HepG2 (cell line): ENCODE data around the gene HSF4. TPM values are rescaled to one million over a fixed set of nuclear protein-coding genes. Genes with fewer than 3 reads are reported as not detected.

Experiments used
- AGO2 ChIP-seq: fragments of 200-400 bp; formaldehyde crosslinking; optimal IDR thresholded peaks from 2 replicates; pipeline ENCODE3; 2017; ENCODE audit warnings: mild to moderate bottlenecking, low read depth, low read length, moderate library complexity
- DNMT3B ChIP-seq: conservative IDR thresholded peaks from 2 replicates; pipeline ENCODE4 v1.6.1; 2016; ENCODE audit warnings: missing biosample characterization, control low read depth
- NCOA1 ChIP-seq: sonication (generic); formaldehyde crosslinking; IDR thresholded peaks from 2 replicates; pipeline ENCODE4 v1.9.0; 2021; ENCODE audit warnings: missing genetic modification reagents
- SPEN ChIP-seq: sonication (generic); formaldehyde crosslinking; IDR thresholded peaks from 2 replicates; pipeline ENCODE4 v1.5.1; 2020; ENCODE audit warnings: low read depth, mild to moderate bottlenecking, missing genetic modification reagents
- YEATS4 ChIP-seq: sonication (generic); formaldehyde crosslinking; IDR thresholded peaks from 2 replicates; pipeline ENCODE4 v1.4.0; 2020; ENCODE audit warnings: missing genetic modification reagents, borderline replicate concordance
- ZFP36L2 ChIP-seq: sonication (generic); formaldehyde crosslinking; IDR thresholded peaks from 2 replicates; pipeline ENCODE4 v1.4.0; 2020; ENCODE audit warnings: missing genetic modification reagents
- ZNF101 ChIP-seq: sonication (generic); formaldehyde crosslinking; IDR thresholded peaks from 2 replicates; pipeline ENCODE4 v1.4.0; 2020; ENCODE audit warnings: mild to moderate bottlenecking, low read depth, missing genetic modification reagents, borderline replicate concordance
- ZNF292 ChIP-seq: sonication (generic); formaldehyde crosslinking; IDR thresholded peaks from 2 replicates; pipeline ENCODE4 v1.8.1; 2022; ENCODE audit warnings: mild to moderate bottlenecking, low read depth, missing genetic modification reagents, borderline replicate concordance
- ZNF326 ChIP-seq: sonication (generic); formaldehyde crosslinking; IDR thresholded peaks from 2 replicates; pipeline ENCODE4 v1.4.0; 2020; ENCODE audit warnings: missing genetic modification reagents, borderline replicate concordance
- ZNF432 ChIP-seq: sonication (generic); formaldehyde crosslinking; IDR thresholded peaks from 2 replicates; pipeline ENCODE4 v1.5.0; 2020; ENCODE audit warnings: missing genetic modification reagents, mild to moderate bottlenecking, borderline replicate concordance
- ZNF577 ChIP-seq: sonication (generic); formaldehyde crosslinking; IDR thresholded peaks from 2 replicates; pipeline ENCODE4 v1.4.0; 2020; ENCODE audit warnings: mild to moderate bottlenecking, low read depth, missing genetic modification reagents, borderline replicate concordance
- ZSCAN20 ChIP-seq: sonication (generic); formaldehyde crosslinking; IDR thresholded peaks from 2 replicates; pipeline ENCODE4 v1.4.0; 2020; ENCODE audit warnings: missing genetic modification reagents, mild to moderate bottlenecking, borderline replicate concordance
- ZSCAN21 ChIP-seq: sonication (generic); formaldehyde crosslinking; IDR thresholded peaks from 2 replicates; pipeline ENCODE4 v1.8.0; 2022; ENCODE audit warnings: mild to moderate bottlenecking, missing genetic modification reagents, moderate library complexity, borderline replicate concordance
- polyA plus RNA-seq, 8 experiments: library from polyadenylated mRNA; depleted of rRNA in 3 of 8; stranded (reverse) in 7 of 8; unstranded in 1 of 8; fragments of >200 nt; fragmentation: Illumina TruSeq in 4 of 8; extraction: Trizol in 4 of 8; gene quantifications; 2 replicates each; pipeline versions ENCODE4 v1.2.1 to v1.2.3, GENCODE V29; 2011 to 2016; ENCODE audit warnings: low read depth in 4 of 8, missing spikeins in 1 of 8, mixed read lengths in 1 of 8; ENCODE audit not compliant: insufficient read depth in 1 of 8
- total RNA-seq, 5 experiments: library from RNA; depleted of rRNA; stranded (reverse); fragments of >200 nt; fragmentation: Illumina TruSeq; extraction: Trizol; gene quantifications; 2 replicates each; pipeline ENCODE4 v1.2.3, GENCODE V29; 2016; ENCODE audit warnings: low read depth in 1 of 5
- TF ChIP-seq, protein P1 (sequence below): sonication (generic); formaldehyde crosslinking; IDR thresholded peaks from 2 replicates; pipeline ENCODE4 v1.8.1; 2022; ENCODE audit warnings: low read depth, mild to moderate bottlenecking, missing genetic modification reagents
- TF ChIP-seq, protein P2 (sequence below): sonication (generic); formaldehyde crosslinking; conservative IDR thresholded peaks from 2 replicates; pipeline ENCODE4 v1.4.0; 2020; ENCODE audit warnings: missing genetic modification reagents
- TF ChIP-seq, protein P3 (sequence below): sonication (generic); formaldehyde crosslinking; IDR thresholded peaks from 2 replicates; pipeline ENCODE4 v1.8.0; 2022; ENCODE audit warnings: missing genetic modification reagents, low read depth, mild to moderate bottlenecking, borderline replicate concordance
- TF ChIP-seq, protein P4 (sequence below): sonication (generic); formaldehyde crosslinking; conservative IDR thresholded peaks from 2 replicates; pipeline ENCODE4 v1.8.0; 2022; ENCODE audit warnings: missing genetic modification reagents
- TF ChIP-seq, protein P5 (sequence below): sonication (generic); formaldehyde crosslinking; IDR thresholded peaks from 2 replicates; pipeline ENCODE4 v1.5.0; 2020; ENCODE audit warnings: missing genetic modification reagents

The HSF4 gene
- total and polyA plus RNA-seq, 2 of the 13 experiments (the other 11 are each of a cell fraction or from before 2014, with no cell fraction given), result 3.5 to 16.9 TPM

DNA sequence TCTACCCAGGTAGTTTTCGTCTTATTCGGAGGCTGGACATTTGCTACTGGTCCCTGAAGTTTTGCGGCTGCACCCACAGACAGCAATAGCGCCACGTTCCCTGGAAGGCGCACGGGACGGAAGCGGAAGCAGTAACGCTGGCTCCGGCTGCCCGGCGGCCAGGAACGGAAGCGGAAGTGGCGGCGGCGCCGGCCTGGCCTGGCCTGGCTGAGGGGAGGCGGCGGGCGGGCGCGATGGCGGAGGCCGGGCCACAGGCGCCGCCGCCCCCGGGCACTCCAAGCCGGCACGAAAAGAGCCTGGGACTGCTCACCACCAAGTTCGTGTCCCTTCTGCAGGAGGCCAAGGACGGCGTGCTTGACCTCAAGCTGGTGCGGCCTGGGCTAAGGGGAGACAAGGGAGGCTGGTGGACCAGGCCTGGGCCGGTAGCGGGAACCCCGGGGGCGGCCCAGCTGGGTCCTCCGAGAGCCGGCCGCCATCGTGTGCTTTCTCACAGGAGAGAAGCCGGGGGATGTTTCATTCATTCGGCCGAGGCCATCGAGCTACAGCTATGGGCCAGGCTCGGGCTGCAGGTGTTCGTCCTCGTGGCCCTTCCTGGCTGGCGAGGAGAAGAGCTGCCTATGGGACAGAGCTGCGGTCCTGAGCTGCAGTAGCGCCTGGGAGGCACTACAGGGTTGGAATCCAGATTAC, 27.6 kb downstream of the HSF4 start, which contains the start of gene E2F4 (continued):
- TF ChIP-seq, protein P1, sequence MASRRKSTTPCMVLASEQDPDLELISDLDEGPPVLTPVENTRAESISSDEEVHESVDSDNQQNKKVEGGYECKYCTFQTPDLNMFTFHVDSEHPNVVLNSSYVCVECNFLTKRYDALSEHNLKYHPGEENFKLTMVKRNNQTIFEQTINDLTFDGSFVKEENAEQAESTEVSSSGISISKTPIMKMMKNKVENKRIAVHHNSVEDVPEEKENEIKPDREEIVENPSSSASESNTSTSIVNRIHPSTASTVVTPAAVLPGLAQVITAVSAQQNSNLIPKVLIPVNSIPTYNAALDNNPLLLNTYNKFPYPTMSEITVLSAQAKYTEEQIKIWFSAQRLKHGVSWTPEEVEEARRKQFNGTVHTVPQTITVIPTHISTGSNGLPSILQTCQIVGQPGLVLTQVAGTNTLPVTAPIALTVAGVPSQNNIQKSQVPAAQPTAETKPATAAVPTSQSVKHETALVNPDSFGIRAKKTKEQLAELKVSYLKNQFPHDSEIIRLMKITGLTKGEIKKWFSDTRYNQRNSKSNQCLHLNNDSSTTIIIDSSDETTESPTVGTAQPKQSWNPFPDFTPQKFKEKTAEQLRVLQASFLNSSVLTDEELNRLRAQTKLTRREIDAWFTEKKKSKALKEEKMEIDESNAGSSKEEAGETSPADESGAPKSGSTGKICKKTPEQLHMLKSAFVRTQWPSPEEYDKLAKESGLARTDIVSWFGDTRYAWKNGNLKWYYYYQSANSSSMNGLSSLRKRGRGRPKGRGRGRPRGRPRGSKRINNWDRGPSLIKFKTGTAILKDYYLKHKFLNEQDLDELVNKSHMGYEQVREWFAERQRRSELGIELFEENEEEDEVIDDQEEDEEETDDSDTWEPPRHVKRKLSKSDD (CRISPR knock-in tag), result peak; percentile 54; the same call in 1 of the 2 replicates
- no peak for TF ChIP-seq DNMT3B
- TF ChIP-seq NCOA1 (CRISPR knock-in tag), result no peak
- no peak for TF ChIP-seq ZNF432 (CRISPR knock-in tag)
- no peak for TF ChIP-seq ZNF292 (CRISPR knock-in tag)
- TF ChIP-seq YEATS4 (CRISPR knock-in tag), result peak; percentile 83
- TF ChIP-seq, protein P2, sequence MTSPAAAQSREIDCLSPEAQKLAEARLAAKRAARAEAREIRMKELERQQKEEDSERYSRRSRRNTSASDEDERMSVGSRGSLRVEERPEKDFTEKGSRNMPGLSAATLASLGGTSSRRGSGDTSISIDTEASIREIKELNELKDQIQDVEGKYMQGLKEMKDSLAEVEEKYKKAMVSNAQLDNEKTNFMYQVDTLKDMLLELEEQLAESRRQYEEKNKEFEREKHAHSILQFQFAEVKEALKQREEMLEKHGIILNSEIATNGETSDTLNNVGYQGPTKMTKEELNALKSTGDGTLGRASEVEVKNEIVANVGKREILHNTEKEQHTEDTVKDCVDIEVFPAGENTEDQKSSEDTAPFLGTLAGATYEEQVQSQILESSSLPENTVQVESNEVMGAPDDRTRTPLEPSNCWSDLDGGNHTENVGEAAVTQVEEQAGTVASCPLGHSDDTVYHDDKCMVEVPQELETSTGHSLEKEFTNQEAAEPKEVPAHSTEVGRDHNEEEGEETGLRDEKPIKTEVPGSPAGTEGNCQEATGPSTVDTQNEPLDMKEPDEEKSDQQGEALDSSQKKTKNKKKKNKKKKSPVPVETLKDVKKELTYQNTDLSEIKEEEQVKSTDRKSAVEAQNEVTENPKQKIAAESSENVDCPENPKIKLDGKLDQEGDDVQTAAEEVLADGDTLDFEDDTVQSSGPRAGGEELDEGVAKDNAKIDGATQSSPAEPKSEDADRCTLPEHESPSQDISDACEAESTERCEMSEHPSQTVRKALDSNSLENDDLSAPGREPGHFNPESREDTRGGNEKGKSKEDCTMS (CRISPR knock-in tag), result 0 out of 2 replicates have a peak, but pooled peaks have one; percentile 8
- no peak for TF ChIP-seq ZNF101
- peak; percentile 22; the same call in 1 of the 2 replicates for TF ChIP-seq ZSCAN20
- peak; percentile 62 for TF ChIP-seq AGO2
- no peak for TF ChIP-seq ZFP36L2 (CRISPR knock-in tag)
- peak; percentile 85; the same call in 1 of the 2 replicates for TF ChIP-seq ZSCAN21 (CRISPR knock-in tag)
- TF ChIP-seq SPEN (CRISPR knock-in tag), result peak; percentile 99
- TF ChIP-seq, protein P3, sequence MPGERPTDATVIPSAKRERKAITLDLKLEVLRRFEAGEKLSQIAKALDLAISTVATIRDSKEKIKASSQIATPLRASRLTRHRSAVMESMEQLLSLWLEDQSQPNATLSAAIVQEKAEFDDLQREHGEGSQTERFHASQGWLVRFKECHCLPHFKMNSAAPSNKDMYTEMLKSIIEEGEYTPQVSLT (CRISPR knock-in tag), result no peak; the same call in 1 of the 2 replicates
- TF ChIP-seq ZNF577 (CRISPR knock-in tag), result no peak
- TF ChIP-seq ZNF326 (CRISPR knock-in tag), result no peak
- TF ChIP-seq, protein P4, sequence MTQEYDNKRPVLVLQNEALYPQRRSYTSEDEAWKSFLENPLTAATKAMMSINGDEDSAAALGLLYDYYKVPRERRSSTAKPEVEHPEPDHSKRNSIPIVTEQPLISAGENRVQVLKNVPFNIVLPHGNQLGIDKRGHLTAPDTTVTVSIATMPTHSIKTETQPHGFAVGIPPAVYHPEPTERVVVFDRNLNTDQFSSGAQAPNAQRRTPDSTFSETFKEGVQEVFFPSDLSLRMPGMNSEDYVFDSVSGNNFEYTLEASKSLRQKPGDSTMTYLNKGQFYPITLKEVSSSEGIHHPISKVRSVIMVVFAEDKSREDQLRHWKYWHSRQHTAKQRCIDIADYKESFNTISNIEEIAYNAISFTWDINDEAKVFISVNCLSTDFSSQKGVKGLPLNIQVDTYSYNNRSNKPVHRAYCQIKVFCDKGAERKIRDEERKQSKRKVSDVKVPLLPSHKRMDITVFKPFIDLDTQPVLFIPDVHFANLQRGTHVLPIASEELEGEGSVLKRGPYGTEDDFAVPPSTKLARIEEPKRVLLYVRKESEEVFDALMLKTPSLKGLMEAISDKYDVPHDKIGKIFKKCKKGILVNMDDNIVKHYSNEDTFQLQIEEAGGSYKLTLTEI (CRISPR knock-in tag), result no peak
- TF ChIP-seq, protein P5, sequence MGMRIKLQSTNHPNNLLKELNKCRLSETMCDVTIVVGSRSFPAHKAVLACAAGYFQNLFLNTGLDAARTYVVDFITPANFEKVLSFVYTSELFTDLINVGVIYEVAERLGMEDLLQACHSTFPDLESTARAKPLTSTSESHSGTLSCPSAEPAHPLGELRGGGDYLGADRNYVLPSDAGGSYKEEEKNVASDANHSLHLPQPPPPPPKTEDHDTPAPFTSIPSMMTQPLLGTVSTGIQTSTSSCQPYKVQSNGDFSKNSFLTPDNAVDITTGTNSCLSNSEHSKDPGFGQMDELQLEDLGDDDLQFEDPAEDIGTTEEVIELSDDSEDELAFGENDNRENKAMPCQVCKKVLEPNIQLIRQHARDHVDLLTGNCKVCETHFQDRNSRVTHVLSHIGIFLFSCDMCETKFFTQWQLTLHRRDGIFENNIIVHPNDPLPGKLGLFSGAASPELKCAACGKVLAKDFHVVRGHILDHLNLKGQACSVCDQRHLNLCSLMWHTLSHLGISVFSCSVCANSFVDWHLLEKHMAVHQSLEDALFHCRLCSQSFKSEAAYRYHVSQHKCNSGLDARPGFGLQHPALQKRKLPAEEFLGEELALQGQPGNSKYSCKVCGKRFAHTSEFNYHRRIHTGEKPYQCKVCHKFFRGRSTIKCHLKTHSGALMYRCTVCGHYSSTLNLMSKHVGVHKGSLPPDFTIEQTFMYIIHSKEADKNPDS (CRISPR knock-in tag), result no peak
